SK-N-SH (cell line): ENCODE results near the gene PIN1. TPM values are rescaled to one million over a fixed set of nuclear protein-coding genes. Genes with fewer than 3 reads are reported as not detected.

Experiments
- CTCF ChIA-PET: fragments of 300-600, 350-600 bp; formaldehyde crosslinking; extraction: SDS; loops from one replicate; lab custom pipeline; 2021; lab: Yijun Ruan, JAX
- POLR2A ChIA-PET: fragments of 350-600 bp; sonication (Branson Sonifier 250); formaldehyde crosslinking; extraction: SDS; loops from one replicate; lab custom pipeline; 2020; ENCODE audit warnings: antibody characterized with exemption, inconsistent platforms; lab: Yijun Ruan, JAX
- DNase-seq: peaks from one replicate; pipeline ENCODE4 v3.0.0; 2012
- H2AFZ ChIP-seq: fragments of 200-600 bp; sonication (generic); 2 replicates; pipeline ENCODE4 v1.8.1; 2016; ENCODE audit warnings: antibody characterized with exemption, mild to moderate bottlenecking, low read depth
- H3F3A ChIP-seq: fragments of 200-600 bp; sonication (generic); replicated peaks from 2 replicates; pipeline ENCODE3; 2016; ENCODE audit warnings: antibody characterized with exemption, mild to moderate bottlenecking; ENCODE audit not compliant: insufficient read depth
- H3K27ac ChIP-seq, 2 experiments: fragments of 200-500 bp in 1 of 2; fragments of 200-600 bp in 1 of 2; sonication (Bioruptor generic) in 1 of 2; sonication (generic), shearing (Covaris generic) in 1 of 2; 2 replicates each; pipeline versions ENCODE4 v1.5.1 to v1.6.1; 2014 to 2016; ENCODE audit warnings: low read depth in 2 of 2, inconsistent platforms in 1 of 2, low read length in 1 of 2, mild to moderate bottlenecking in 1 of 2, mixed read lengths in 1 of 2
- H3K27me3 ChIP-seq: fragments of 200-600 bp; sonication (generic), shearing (Covaris generic); 2 replicates; pipeline ENCODE4 v1.6.1; 2016; ENCODE audit warnings: mixed run types; ENCODE audit not compliant: insufficient read depth
- H3K36me3 ChIP-seq, 2 experiments: fragments of 200-500 bp in 1 of 2; fragments of 200-600 bp in 1 of 2; sonication (Bioruptor generic) in 1 of 2; sonication (generic) in 1 of 2; replicated peaks in 1 of 2; 2 replicates each; pipeline versions ENCODE3 to v1.5.1; 2014 to 2016; ENCODE audit warnings: low read length in 1 of 2, mild to moderate bottlenecking in 1 of 2; ENCODE audit not compliant: insufficient read depth in 2 of 2, control insufficient read depth in 1 of 2
- H3K4me1 ChIP-seq, 2 experiments: fragments of 200-500 bp in 1 of 2; fragments of 200-600 bp in 1 of 2; sonication (Bioruptor generic) in 1 of 2; sonication (generic), shearing (Covaris generic) in 1 of 2; 2 replicates each; pipeline versions ENCODE4 v1.5.1 to v1.6.1; 2014 to 2016; ENCODE audit warnings: low read depth in 1 of 2, low read length in 1 of 2, mixed run types in 1 of 2; ENCODE audit not compliant: insufficient read depth in 2 of 2, control insufficient read depth in 1 of 2
- H3K4me2 ChIP-seq: fragments of 200-600 bp; sonication (generic), shearing (Covaris generic); 2 replicates; pipeline ENCODE4 v1.6.1; 2017; ENCODE audit warnings: mixed run types
- H3K4me3 ChIP-seq, 2 experiments: fragments of 200-500 bp in 1 of 2; fragments of 200-600 bp in 1 of 2; sonication (Bioruptor generic) in 1 of 2; sonication (generic), shearing (Covaris generic) in 1 of 2; 2 replicates each; pipeline versions ENCODE4 v1.5.1 to v1.8.1; 2014 to 2016; ENCODE audit warnings: low read depth in 2 of 2, inconsistent platforms in 1 of 2, low read length in 1 of 2, mild to moderate bottlenecking in 1 of 2, mixed read lengths in 1 of 2, moderate library complexity in 1 of 2
- H3K79me2 ChIP-seq: fragments of 200-600 bp; sonication (generic); 2 replicates; pipeline ENCODE4 v1.8.1; 2017; ENCODE audit warnings: mild to moderate bottlenecking; ENCODE audit not compliant: insufficient read depth
- H3K9ac ChIP-seq: fragments of 200-600 bp; sonication (generic); 2 replicates; pipeline ENCODE4 v1.6.1; 2017; ENCODE audit warnings: mixed run types
- H3K9me2 ChIP-seq: fragments of 200-600 bp; sonication (generic); 2 replicates; pipeline ENCODE4 v1.6.1; 2017; ENCODE audit warnings: mixed run types
- H3K9me3 ChIP-seq: fragments of 200-600 bp; sonication (generic); 2 replicates; pipeline ENCODE4 v1.6.1; 2017; ENCODE audit warnings: mixed run types, mild to moderate bottlenecking, moderate library complexity
- H4K20me1 ChIP-seq: fragments of 200-600 bp; sonication (generic); 2 replicates; pipeline ENCODE4 v1.6.1; 2017; ENCODE audit warnings: mild to moderate bottlenecking, mixed run types; ENCODE audit not compliant: insufficient read depth
- ELF1 ChIP-seq: IDR thresholded peaks from 2 replicates; pipeline ENCODE4 v1.4.0; 2012
- EP300 ChIP-seq, 2 experiments: IDR thresholded peaks; 2 replicates each; pipeline versions ENCODE4 v1.4.0 to v1.6.1; 2012; ENCODE audit warnings: borderline replicate concordance in 1 of 2, low read depth in 1 of 2, low read length in 1 of 2
- FOSL2 ChIP-seq: IDR thresholded peaks from 2 replicates; pipeline ENCODE4 v1.4.0; 2012; ENCODE audit warnings: low read depth, mild to moderate bottlenecking, moderate library complexity, borderline replicate concordance
- FOXJ3 ChIP-seq: sonication (generic); formaldehyde crosslinking; IDR thresholded peaks from 2 replicates; pipeline ENCODE4 v1.5.1; 2020; ENCODE audit warnings: mild to moderate bottlenecking, missing genetic modification reagents
- FOXM1 ChIP-seq: IDR thresholded peaks from 2 replicates; pipeline ENCODE4 v1.4.0; 2012; ENCODE audit warnings: low read depth, mild to moderate bottlenecking
- GATA2 ChIP-seq: sonication (generic); formaldehyde crosslinking; IDR thresholded peaks from 2 replicates; pipeline ENCODE4 v1.5.0; 2020; ENCODE audit warnings: mild to moderate bottlenecking, missing genetic modification reagents
- JUND ChIP-seq: IDR thresholded peaks from 2 replicates; pipeline ENCODE4 v1.4.0; 2012
- MEF2A ChIP-seq: IDR thresholded peaks from 2 replicates; pipeline ENCODE4 v1.4.0; 2012; ENCODE audit warnings: low read depth, borderline replicate concordance
- MXI1 ChIP-seq: IDR thresholded peaks from 2 replicates; pipeline ENCODE4 v1.6.1; 2012; ENCODE audit warnings: mild to moderate bottlenecking, low read depth, low read length, improper control_type of control experiment
- NFIC ChIP-seq: IDR thresholded peaks from 2 replicates; pipeline ENCODE4 v1.4.0; 2012; ENCODE audit warnings: borderline replicate concordance
- NRF1 ChIP-seq: IDR thresholded peaks from 2 replicates; pipeline ENCODE4 v1.6.1; 2012; ENCODE audit warnings: low read depth, mild to moderate bottlenecking, low read length
- POLR2AphosphoS5 ChIP-seq: IDR thresholded peaks from 2 replicates; pipeline ENCODE4 v1.6.1; 2012; ENCODE audit warnings: low read depth, low read length
- RAD21 ChIP-seq: IDR thresholded peaks from 2 replicates; pipeline ENCODE4 v1.6.1; 2012; ENCODE audit warnings: mild to moderate bottlenecking, low read length
- RCOR1 ChIP-seq: fragments of 150-350 bp; IDR thresholded peaks from 2 replicates; pipeline ENCODE4 v1.6.1; 2017; ENCODE audit warnings: antibody characterized with exemption, low read length
- RFX5 ChIP-seq: IDR thresholded peaks from 2 replicates; pipeline ENCODE4 v1.6.1; 2012; ENCODE audit warnings: mild to moderate bottlenecking, improper control_type of control experiment, low read length
- RXRA ChIP-seq: IDR thresholded peaks from 2 replicates; pipeline ENCODE4 v1.4.0; 2012; ENCODE audit warnings: low read depth, mild to moderate bottlenecking, borderline replicate concordance
- SIN3A ChIP-seq: IDR thresholded peaks from 2 replicates; pipeline ENCODE4 v1.6.1; 2012; ENCODE audit warnings: low read depth, mild to moderate bottlenecking, low read length, moderate library complexity, borderline replicate concordance
- SMC3 ChIP-seq: IDR thresholded peaks from 2 replicates; pipeline ENCODE4 v1.6.1; 2012; ENCODE audit warnings: low read depth, low read length, improper control_type of control experiment
- TEAD4 ChIP-seq: IDR thresholded peaks from 2 replicates; pipeline ENCODE4 v1.4.0; 2012; ENCODE audit warnings: mild to moderate bottlenecking, borderline replicate concordance; ENCODE audit not compliant: insufficient read depth
- YY1 ChIP-seq: IDR thresholded peaks from 2 replicates; pipeline ENCODE4 v1.4.0; 2012; ENCODE audit warnings: low read depth, mild to moderate bottlenecking
- WGBS: methylation state at CpG from one replicate; pipeline ENCODE4 v1.1.6; 2017; ENCODE audit warnings: low lambda C conversion rate; 5-methylcytosine and 5-hydroxymethylcytosine counted together
- polyA plus RNA-seq, 3 experiments: library from polyadenylated mRNA; depleted of rRNA; stranded (reverse); fragments of >200 nt; gene quantifications; 2 replicates each; pipeline ENCODE4 v1.2.3, GENCODE V29; 2012
- TF ChIP-seq, protein P1 (sequence below): fragments of 150-350 bp; IDR thresholded peaks from 2 replicates; pipeline ENCODE4 v1.6.1; 2017; ENCODE audit warnings: antibody characterized with exemption, low read length, low read depth, borderline replicate concordance
- TF ChIP-seq, protein P2 (sequence below): IDR thresholded peaks from 2 replicates; pipeline ENCODE4 v1.4.0; 2012; ENCODE audit warnings: low read depth
- TF ChIP-seq, protein P3 (sequence below): IDR thresholded peaks from 2 replicates; pipeline ENCODE4; 2012
- TF ChIP-seq, protein P4 (sequence below): fragments of 150-350 bp; IDR thresholded peaks from 2 replicates; pipeline ENCODE4 v1.6.1; 2016; ENCODE audit warnings: mild to moderate bottlenecking, low read depth, low read length
- TF ChIP-seq, protein P5 (sequence below): IDR thresholded peaks from 2 replicates; pipeline ENCODE4 v1.6.1; 2012; ENCODE audit warnings: mild to moderate bottlenecking, low read depth, low read length, moderate library complexity
- TF ChIP-seq, protein P6 (sequence below): IDR thresholded peaks from 2 replicates; pipeline ENCODE4 v1.4.0; 2012; ENCODE audit warnings: low read depth, borderline replicate concordance

Gene PIN1
- polyA plus RNA-seq, 1 of the 3 experiments (the other 2 are of a cell fraction), result 148 TPM

DNA sequence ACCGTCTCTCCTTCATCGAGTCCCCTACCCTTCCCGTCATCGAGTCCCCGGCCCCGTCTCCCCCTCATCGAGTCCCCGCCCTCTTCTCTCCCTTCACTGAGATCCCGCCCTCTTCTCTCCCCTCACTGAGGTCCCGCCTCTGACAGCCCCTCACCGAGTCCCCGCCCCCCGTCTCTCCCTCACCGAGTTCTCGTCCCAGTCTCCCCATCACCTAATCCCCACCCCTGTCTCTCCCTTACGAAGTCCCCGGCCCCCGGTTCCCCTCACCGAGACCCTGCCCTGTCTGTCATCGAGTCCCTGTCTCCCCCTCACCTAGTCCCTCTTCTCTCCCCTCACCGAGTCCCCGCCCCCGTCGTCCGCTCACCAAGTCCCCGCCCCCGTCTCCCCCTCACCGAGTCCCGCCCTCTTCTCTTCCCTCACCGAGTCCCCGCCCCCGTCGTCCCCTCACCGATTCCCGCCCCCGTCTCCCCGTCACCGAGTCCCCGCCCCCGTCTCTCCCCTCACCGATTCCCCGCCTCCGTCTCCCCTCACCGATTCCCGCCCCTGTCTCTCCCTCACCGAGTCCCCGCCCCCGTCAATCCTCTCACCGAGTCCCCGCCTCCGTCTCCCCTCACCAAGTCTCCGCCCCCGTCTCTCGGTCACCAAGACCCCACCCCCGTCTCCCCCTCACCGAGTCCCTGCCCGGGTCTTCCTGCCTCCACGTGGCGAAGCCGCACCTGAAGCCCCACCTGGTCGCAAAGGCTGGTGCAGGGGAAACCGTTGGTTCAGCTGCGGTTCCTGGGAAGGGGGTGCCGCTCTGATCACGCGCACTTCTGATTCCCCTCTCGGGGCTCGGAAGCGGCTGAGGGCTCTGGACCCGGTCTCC, 42.7 kb upstream of the PIN1 start:
- Histone ChIP-seq H3K27me3 (no peaks in the 10 kb centered on the region), H3K79me2 (no peaks in the 10 kb centered on the region), H3F3A (no peaks in the 10 kb centered on the region), H3K9ac (peak overlapping the region; percentile 68; the same call in 1 of the 2 replicates), H4K20me1 (no peaks in the 10 kb centered on the region), H3K27ac (peak overlapping the region; percentile 72 to 80), H3K4me3 (peak overlapping the region; percentile 62 to 94), H3K9me3 (no peaks in the 10 kb centered on the region), H3K4me1 (peaks cover 3 to 4% of the 10 kb centered on the region in 2 experiments; a peak in 1 of 4 replicates), H3K9me2 (no peaks in the 10 kb centered on the region), H2AFZ (peak overlapping the region; percentile 100; the same call in 1 of the 2 replicates), H3K36me3 (no peaks in the 10 kb centered on the region), H3K4me2 (peak overlapping the region; percentile 81)
- 4% methylated on average over 56 of the region's 70 CpGs for WGBS
- ChIA-PET CTCF (interaction anchor here (1.2 to 2.0 kb wide), 3 partner anchors 10 to 587 kb away, joined by 4 to 20 read pairs (median 5); no protein-coding TSS in a partner anchor), POLR2A (interaction anchor here (1.2 kb wide), 1 partner anchor 170 kb away, joined by 5 read pairs; no protein-coding TSS in a partner anchor)
- peak; percentile 92 for DNase-seq
- TF ChIP-seq FOXJ3 (CRISPR knock-in tag), result no peak
- no peak for TF ChIP-seq RCOR1
- TF ChIP-seq, protein P1, sequence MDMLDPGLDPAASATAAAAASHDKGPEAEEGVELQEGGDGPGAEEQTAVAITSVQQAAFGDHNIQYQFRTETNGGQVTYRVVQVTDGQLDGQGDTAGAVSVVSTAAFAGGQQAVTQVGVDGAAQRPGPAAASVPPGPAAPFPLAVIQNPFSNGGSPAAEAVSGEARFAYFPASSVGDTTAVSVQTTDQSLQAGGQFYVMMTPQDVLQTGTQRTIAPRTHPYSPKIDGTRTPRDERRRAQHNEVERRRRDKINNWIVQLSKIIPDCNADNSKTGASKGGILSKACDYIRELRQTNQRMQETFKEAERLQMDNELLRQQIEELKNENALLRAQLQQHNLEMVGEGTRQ, result no peak
- TF ChIP-seq MEF2A, result no peak
- TF ChIP-seq, protein P2, sequence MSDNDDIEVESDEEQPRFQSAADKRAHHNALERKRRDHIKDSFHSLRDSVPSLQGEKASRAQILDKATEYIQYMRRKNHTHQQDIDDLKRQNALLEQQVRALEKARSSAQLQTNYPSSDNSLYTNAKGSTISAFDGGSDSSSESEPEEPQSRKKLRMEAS, result peak; percentile 81
- TF ChIP-seq RXRA, result no peak
- TF ChIP-seq FOSL2, result no peak
- peak; percentile 96 for TF ChIP-seq MXI1
- TF ChIP-seq SMC3, result no peak
- TF ChIP-seq NFIC, result no peak
- TF ChIP-seq, protein P3, sequence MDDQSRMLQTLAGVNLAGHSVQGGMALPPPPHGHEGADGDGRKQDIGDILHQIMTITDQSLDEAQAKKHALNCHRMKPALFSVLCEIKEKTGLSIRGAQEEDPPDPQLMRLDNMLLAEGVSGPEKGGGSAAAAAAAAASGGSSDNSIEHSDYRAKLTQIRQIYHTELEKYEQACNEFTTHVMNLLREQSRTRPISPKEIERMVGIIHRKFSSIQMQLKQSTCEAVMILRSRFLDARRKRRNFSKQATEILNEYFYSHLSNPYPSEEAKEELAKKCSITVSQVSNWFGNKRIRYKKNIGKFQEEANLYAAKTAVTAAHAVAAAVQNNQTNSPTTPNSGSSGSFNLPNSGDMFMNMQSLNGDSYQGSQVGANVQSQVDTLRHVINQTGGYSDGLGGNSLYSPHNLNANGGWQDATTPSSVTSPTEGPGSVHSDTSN, result peak; percentile 45; the same call in 1 of the 2 replicates
- TF ChIP-seq NRF1, result no peak
- TF ChIP-seq GATA2 (CRISPR knock-in tag), result no peak
- TF ChIP-seq EP300 (IDR thresholded peaks at IDR 0.05; ENCODE audit: borderline replicate concordance in 1 of 2, low read depth in 1 of 2, low read length in 1 of 2), result no peak
- TF ChIP-seq YY1, result no peak
- TF ChIP-seq, protein P4, sequence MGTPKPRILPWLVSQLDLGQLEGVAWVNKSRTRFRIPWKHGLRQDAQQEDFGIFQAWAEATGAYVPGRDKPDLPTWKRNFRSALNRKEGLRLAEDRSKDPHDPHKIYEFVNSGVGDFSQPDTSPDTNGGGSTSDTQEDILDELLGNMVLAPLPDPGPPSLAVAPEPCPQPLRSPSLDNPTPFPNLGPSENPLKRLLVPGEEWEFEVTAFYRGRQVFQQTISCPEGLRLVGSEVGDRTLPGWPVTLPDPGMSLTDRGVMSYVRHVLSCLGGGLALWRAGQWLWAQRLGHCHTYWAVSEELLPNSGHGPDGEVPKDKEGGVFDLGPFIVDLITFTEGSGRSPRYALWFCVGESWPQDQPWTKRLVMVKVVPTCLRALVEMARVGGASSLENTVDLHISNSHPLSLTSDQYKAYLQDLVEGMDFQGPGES, result no peak
- TF ChIP-seq, protein P5, sequence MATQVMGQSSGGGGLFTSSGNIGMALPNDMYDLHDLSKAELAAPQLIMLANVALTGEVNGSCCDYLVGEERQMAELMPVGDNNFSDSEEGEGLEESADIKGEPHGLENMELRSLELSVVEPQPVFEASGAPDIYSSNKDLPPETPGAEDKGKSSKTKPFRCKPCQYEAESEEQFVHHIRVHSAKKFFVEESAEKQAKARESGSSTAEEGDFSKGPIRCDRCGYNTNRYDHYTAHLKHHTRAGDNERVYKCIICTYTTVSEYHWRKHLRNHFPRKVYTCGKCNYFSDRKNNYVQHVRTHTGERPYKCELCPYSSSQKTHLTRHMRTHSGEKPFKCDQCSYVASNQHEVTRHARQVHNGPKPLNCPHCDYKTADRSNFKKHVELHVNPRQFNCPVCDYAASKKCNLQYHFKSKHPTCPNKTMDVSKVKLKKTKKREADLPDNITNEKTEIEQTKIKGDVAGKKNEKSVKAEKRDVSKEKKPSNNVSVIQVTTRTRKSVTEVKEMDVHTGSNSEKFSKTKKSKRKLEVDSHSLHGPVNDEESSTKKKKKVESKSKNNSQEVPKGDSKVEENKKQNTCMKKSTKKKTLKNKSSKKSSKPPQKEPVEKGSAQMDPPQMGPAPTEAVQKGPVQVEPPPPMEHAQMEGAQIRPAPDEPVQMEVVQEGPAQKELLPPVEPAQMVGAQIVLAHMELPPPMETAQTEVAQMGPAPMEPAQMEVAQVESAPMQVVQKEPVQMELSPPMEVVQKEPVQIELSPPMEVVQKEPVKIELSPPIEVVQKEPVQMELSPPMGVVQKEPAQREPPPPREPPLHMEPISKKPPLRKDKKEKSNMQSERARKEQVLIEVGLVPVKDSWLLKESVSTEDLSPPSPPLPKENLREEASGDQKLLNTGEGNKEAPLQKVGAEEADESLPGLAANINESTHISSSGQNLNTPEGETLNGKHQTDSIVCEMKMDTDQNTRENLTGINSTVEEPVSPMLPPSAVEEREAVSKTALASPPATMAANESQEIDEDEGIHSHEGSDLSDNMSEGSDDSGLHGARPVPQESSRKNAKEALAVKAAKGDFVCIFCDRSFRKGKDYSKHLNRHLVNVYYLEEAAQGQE, result no peak
- TF ChIP-seq ELF1, result no peak
- TF ChIP-seq RAD21, result no peak
- TF ChIP-seq POLR2AphosphoS5, result no peak
- TF ChIP-seq FOXM1, result no peak
- TF ChIP-seq RFX5, result no peak
- no peak for TF ChIP-seq JUND
- TF ChIP-seq SIN3A, result peak; percentile 22; the same call in 1 of the 2 replicates
- TF ChIP-seq TEAD4, result no peak
- TF ChIP-seq, protein P6, sequence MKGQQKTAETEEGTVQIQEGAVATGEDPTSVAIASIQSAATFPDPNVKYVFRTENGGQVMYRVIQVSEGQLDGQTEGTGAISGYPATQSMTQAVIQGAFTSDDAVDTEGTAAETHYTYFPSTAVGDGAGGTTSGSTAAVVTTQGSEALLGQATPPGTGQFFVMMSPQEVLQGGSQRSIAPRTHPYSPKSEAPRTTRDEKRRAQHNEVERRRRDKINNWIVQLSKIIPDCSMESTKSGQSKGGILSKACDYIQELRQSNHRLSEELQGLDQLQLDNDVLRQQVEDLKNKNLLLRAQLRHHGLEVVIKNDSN, result no peak
